Endometrial microvascular endothelial cells (primary cell): ENCODE results near the gene GPR146. TPM values are rescaled to one million over a fixed set of nuclear protein-coding genes. Genes with fewer than 3 reads are reported as not detected.

Experiments
- in situ Hi-C: cut with HindIII; loops from 2 replicates; pipeline ENCODE4 v1.10.0; 2017; ENCODE audit warnings: low sequenced_read_pairs, low pct_unique_long_range_greater_than_20kb; ENCODE audit errors: inconsistent ontology term
- total RNA-seq: library from RNA; depleted of rRNA; stranded (reverse); fragments of >200 nt; gene quantifications from one replicate; pipeline ENCODE4 v1.2.3, GENCODE V29; 2015; ENCODE audit errors: inconsistent ontology term

Gene GPR146
- total RNA-seq, 1 donor from 2014 or later = 5.2 TPM

GRCh38 chr7:1098243-1099153 is 54.2 kb downstream of the GPR146 start:
- in situ Hi-C loops = no loop called here

GRCh38 chr7:1099154-1099542 is 54.8 kb downstream of the GPR146 start:
- in situ Hi-C loops = no loop called here

GRCh38 chr7:1099637-1100036 is 55.3 kb downstream of the GPR146 start:
- in situ Hi-C loops = no loop called here

DNA sequence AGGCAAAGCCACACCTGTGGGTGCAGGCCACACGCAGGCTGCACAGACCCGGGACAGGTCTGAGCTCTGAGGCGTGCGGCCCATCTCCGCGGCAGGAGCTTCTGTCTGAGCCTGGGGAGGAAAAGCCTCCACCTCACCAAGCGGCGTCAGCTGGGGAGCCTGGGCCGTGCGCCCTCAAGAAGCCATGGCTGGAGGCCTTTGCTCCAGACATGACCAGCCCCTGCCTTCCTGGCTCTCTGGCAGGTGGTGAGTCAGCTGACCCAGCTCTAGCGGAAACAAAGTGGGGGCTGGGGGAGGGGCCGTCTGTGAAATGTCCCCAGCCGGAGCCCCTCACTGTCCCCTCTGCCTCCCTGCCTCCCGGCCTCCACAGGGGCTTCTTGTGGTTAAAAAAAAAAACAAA is 56.0 kb downstream of the GPR146 start:
- in situ Hi-C loops = no loop called here

- in situ Hi-C loops = no loop called here
Observed at GRCh38 chr7:1100834-1101562, 56.7 kb downstream of the GPR146 start.

- in situ Hi-C loops = no loop called here
Observed at GRCh38 chr7:1101563-1102431, 57.5 kb downstream of the GPR146 start.

DNA sequence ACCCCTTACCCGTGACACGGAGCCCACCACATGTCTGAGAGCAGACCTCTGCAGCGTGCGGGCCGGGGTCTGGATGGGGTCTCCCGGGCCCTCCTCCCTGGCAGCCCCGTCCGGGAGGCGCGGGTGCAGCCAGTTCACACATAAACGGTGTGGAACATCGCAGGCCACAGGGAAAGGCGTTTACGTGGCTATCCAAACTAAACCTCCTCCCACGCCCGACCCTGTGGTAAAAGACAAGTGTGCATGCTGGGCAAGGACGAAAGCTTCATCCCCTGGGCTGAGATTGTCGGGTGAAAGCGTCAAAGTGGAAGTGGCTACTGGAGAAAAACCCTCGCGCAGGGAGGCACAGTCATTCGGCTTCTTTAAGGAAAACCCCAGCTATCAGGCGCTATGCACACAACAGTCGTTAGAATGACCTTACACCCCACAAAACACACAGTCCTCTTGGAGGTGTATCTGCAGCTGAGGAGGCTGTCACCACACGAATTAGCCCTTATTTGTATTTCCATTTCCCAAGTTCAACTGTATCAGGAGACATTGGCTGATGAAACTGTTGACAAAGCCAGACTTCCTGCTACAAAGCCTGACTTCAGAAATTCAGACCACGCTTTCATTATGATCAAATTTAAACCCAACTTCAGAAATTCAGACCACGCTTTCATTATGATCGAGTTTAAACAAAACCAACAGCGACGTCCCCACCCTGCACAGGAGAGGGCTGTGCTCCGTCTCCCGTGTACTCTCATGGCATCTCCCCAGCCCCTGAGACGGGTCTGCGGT is 58.9 kb downstream of the GPR146 start:
- in situ Hi-C loops = no loop called here

DNA sequence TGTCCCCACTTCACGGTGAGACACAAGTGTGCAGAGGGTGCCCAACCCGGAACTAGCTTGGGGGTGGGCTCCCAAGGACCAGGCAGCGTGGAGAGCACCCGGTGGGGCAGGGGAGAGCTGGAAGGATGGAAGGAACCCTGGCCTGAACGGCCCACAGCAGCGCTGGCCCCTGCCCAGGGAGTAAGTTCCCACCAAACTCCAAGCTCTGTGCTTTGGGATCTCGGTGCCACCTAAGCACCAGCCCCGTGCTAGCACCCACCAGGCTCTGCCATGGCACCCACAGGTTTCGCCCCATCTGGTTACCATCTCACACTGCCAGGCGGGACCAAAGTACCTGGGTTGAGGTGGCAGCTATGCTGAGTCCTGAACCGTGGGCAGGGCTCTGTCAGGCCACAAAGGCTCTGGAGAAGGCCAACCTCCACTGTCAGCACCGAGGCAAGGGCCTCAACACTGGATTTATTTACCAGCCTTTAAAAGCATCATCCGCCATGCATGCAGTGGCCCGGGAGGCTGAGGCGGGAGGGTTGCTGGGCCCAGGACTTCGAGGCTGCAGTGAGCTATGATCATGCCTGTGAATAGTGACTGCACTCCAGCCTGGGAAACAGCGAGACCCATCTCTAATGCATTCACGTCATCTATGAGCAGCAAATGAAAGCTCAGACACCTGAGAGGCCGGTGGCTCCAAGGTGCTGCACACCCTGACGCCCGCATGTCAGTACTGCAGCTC is 59.6 kb downstream of the GPR146 start:
- in situ Hi-C loops = no loop called here

DNA sequence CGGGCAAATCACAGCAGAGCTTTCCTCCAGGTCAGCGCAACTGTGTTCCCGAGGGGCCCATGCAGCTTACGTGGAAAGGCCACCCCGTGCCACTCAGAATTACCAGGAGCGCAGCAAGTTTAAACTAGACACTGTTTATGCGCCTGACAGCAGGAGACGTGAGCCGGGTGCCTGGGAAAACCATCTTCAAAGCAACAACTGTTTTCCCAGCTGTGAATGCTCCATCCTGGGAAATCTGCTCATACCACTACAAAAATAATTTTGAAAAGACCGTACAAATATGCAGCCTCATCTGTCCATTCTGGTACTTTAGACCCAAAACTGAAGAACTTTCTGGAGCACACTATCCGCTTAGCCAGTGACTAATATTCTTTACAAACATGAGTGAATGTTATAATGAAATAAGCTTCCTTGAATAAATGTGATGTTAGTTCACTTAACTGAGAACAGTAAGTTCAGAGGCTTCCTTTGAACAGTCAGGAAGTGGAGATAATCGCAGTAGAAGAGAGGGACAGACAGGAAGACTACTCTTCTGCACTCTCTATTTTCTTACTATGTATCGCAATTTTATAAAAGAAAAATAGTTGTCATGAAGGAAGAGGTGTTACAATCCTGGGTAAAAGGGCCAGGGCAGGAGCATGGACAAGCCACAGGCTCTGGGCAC is 60.3 kb downstream of the GPR146 start:
- in situ Hi-C loops = no loop called here

GRCh38 chr7:1105189-1105588 is 60.8 kb downstream of the GPR146 start:
- in situ Hi-C loops = no loop called here

GRCh38 chr7:1106063-1106792 is 61.9 kb downstream of the GPR146 start:
- in situ Hi-C loops = no loop called here

DNA sequence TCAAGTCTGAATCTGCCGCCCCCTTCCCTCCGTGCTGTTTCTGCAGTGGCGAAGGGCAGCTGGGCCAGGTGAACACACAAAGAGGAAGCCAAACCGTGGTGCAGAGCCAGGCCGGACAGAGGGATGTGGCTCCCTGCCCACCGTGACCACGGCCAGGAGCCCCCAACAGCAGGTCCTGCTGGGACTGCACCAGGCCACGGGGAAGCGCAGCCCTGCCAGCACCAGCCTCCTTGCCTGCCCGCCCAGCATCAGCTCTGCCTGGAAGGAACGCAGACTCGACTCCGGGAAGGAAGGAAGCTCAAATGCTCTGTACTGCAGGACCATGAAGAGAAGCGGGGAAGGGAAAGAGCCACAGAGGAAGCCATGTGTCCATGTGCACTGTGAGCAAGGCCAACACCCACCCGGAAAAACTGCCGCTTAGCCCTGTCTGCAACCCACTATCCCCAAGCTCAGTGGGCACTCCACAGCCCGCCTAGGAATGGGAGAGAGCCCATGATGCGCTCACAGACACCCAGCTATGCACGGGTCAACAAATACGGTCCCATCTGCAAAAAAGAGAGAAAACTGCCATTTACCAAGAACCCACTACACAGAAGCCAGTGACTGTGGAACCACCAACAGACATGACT is 62.6 kb downstream of the GPR146 start:
- in situ Hi-C loops = no loop called here

DNA sequence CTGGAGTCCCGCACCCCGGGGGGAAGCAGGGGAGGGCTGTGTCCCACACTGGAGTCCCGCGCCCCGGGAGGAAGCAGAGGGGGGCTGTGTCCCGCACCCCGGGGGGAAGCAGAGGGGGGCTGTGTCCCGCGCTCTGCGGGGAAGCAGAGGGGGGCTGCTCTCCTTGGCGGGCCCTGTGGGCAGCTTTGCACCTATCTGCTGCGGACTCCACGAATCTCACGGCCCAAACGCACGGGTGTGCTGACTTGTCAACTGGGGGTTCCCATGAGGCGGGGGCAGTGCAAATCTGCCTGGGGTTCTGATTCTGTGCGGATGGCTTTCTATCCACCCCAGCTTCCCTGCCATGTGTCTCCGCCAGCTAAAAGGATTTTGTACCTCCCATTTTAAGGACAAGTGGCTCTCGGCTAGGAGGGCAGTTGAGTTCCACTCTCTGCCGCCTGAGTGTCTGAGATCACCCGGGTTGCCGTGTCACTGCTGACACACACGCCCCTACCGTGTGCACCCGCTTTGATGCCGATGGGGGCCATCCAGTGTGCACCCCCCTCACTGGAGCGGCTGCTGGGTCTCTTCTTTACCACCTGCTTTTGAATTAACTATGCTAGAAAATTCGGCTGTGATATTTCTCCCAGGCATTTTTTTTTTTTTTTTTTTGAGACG is 64.0 kb downstream of the GPR146 start:
- in situ Hi-C loops = no loop called here
